ENCODE results near the gene AK9. TPM values are rescaled to one million over a fixed set of nuclear protein-coding genes. Genes with fewer than 3 reads are reported as not detected.

Gene AK9
- total RNA-seq, 1 experiment from 2014 or later, result 3.5 TPM

DNA sequence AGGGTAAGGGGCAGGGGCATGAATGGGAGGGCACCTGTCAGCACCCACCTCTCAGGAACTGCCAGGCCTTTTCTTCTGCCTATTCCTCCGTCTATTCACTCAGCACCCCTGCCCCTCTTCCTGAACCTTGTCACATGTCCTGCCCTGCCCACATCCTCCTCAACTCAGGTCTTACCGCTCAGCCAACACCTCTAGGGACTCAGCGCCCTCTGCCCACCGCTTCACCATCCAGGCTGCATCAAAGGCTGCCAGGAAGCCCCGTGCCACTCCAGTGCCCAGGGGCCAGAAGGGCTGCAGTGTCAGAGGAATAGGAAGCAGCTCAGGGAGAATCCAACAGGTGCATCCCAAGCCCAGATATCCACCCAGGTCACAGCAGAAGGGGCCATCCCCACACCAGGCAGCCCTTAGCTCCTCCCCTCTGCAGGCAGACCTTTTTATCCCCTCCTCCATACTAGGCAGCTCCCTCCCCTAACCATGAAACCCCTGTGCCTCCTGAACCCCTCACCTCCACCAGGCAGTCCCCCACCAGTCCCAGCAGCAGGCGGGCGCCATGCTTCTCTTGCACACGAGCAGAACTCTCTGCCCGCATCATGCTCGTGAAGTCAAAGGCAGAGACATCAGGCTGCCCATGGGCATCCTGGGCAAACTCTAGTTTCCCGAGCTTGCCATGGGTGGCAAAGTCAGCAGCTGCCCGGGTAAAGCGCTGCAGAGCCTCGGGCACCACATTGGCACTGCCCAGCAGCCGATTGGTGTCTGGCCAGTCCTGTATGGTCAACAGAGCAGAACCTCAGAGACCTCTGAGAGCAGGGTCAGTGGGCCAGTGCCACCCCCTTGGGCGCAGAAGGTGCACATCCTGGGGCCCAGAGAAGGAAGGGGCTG, 241.0 kb downstream of the AK9 start:
- CTCF ChIA-PET, result no interaction called here
- no peaks in the 10 kb centered on the region for H3K9me3 ChIP-seq (ENCODE audit: control insufficient read depth in 1 of 2, insufficient read depth in 1 of 2, low read depth in 1 of 2, low read length in 2 of 2)
- intact Hi-C loops (cut with micrococcal nuclease), result no loop called here
- BruUV-seq (replicated peaks), result no TSS peak
- DNase-seq (ENCODE audit: low read depth, low spot score), result no peak
- H4K20me1 ChIP-seq (ENCODE audit: insufficient read depth), result no peaks in the 10 kb centered on the region
- no peak overlapping the region for H3K4me2 ChIP-seq (ENCODE audit: low read length)
- peaks cover 0 to 5% of the 10 kb centered on the region in 2 experiments; a peak in 1 of 4 replicates for H3K36me3 ChIP-seq (ENCODE audit: control insufficient read depth in 1 of 2, insufficient read depth in 2 of 2, low read length in 2 of 2)
- peaks cover 4 to 11% of the 10 kb centered on the region in 2 experiments; a peak in 2 of 4 replicates for H3K4me1 ChIP-seq (ENCODE audit: control insufficient read depth in 1 of 2, insufficient read depth in 2 of 2, low read length in 2 of 2)
- POLR2A ChIA-PET, result no interaction called here
- H3K79me2 ChIP-seq (ENCODE audit: insufficient read depth, low read length), result no peaks in the 10 kb centered on the region
- H3K4me3 ChIP-seq (replicated peaks in 1 of 2; ENCODE audit: low read depth in 1 of 2, low read length in 2 of 2), result no peak overlapping the region
- TF ChIP-seq FOSL1 (IDR thresholded peaks at IDR 0.05; ENCODE audit: low read depth) (no peak), ELF1 (IDR thresholded peaks at IDR 0.05; ENCODE audit: borderline replicate concordance, low read depth) (no peak), ZFX (IDR thresholded peaks at IDR 0.05) (no peak), JUND (IDR thresholded peaks at IDR 0.05) (no peak), TCF7L2 (IDR thresholded peaks at IDR 0.05; ENCODE audit: borderline replicate concordance, extremely low read depth, insufficient read depth, insufficient read length) (no peak), SP1 (IDR thresholded peaks at IDR 0.05; ENCODE audit: low read depth) (no peak), SIN3A (IDR thresholded peaks at IDR 0.05; ENCODE audit: low read depth) (no peak)
- TF ChIP-seq, protein P1, sequence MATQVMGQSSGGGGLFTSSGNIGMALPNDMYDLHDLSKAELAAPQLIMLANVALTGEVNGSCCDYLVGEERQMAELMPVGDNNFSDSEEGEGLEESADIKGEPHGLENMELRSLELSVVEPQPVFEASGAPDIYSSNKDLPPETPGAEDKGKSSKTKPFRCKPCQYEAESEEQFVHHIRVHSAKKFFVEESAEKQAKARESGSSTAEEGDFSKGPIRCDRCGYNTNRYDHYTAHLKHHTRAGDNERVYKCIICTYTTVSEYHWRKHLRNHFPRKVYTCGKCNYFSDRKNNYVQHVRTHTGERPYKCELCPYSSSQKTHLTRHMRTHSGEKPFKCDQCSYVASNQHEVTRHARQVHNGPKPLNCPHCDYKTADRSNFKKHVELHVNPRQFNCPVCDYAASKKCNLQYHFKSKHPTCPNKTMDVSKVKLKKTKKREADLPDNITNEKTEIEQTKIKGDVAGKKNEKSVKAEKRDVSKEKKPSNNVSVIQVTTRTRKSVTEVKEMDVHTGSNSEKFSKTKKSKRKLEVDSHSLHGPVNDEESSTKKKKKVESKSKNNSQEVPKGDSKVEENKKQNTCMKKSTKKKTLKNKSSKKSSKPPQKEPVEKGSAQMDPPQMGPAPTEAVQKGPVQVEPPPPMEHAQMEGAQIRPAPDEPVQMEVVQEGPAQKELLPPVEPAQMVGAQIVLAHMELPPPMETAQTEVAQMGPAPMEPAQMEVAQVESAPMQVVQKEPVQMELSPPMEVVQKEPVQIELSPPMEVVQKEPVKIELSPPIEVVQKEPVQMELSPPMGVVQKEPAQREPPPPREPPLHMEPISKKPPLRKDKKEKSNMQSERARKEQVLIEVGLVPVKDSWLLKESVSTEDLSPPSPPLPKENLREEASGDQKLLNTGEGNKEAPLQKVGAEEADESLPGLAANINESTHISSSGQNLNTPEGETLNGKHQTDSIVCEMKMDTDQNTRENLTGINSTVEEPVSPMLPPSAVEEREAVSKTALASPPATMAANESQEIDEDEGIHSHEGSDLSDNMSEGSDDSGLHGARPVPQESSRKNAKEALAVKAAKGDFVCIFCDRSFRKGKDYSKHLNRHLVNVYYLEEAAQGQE (IDR thresholded peaks at IDR 0.05; ENCODE audit: low read depth), result no peak
- no peak overlapping the region for H3K27ac ChIP-seq (ENCODE audit: low read depth, low read length)
- no peaks in the 10 kb centered on the region for H3K27me3 ChIP-seq (ENCODE audit: insufficient read depth, low read length)
- no peak overlapping the region for H3K9ac ChIP-seq (ENCODE audit: low read length)
- 0 out of 2 replicates have a peak, but pooled peaks have one; percentile 15 for ATAC-seq
- H3K9me2 ChIP-seq (ENCODE audit: insufficient read depth), result no peaks in the 10 kb centered on the region
- RAD21 ChIA-PET (ENCODE audit: low non-redundant PET in 1 of 2, low total read pairs in 2 of 2, uncharacterized antibody in 2 of 2, unreplicated experiment in 2 of 2), result no interaction called here
- H2AFZ ChIP-seq (ENCODE audit: low read depth, low read length, poor library complexity, severe bottlenecking), result no peak overlapping the region
